Activated CD8-positive, alpha-beta T cell treated with anti-CD3 and anti-CD28 coated beads, Interleukin-2, amount 10 ng/mL, durations not matched to agents 7 days and 5 days (primary cell): ENCODE measurements around the gene MYDGF. TPM values are rescaled to one million over a fixed set of nuclear protein-coding genes. Genes with fewer than 3 reads are reported as not detected.

Experiments used
- ATAC-seq: fragments of 150-1000 bp; cut with Tn5 transposase; one replicate; pipeline ENCODE4 v1.10.0; 2021; ENCODE audit warnings: moderate library complexity
- CTCF ChIA-PET: fragments of 350-600 bp; sonication (Branson Sonifier 250); formaldehyde crosslinking; loops from one replicate; lab custom pipeline; 2021; ENCODE audit warnings: antibody characterized with exemption; lab: Charles Lee
- POLR2A ChIA-PET: fragments of 350-600 bp; sonication (Branson Sonifier 250); formaldehyde crosslinking; loops from one replicate; lab custom pipeline; 2021; ENCODE audit warnings: antibody characterized with exemption; lab: Charles Lee
- DNase-seq: peaks from one replicate; pipeline ENCODE4 v3.0.0-alpha.2; 2020
- H3K27ac Mint-ChIP-seq: one replicate; pipeline ENCODE4 v1.8.0; 2021; ENCODE audit warnings: mild to moderate bottlenecking, mixed read lengths
- H3K27me3 Mint-ChIP-seq: one replicate; pipeline ENCODE4 v1.8.0; 2021; ENCODE audit warnings: low read depth, mixed read lengths
- H3K36me3 Mint-ChIP-seq: one replicate; pipeline ENCODE4 v1.8.0; 2021; ENCODE audit warnings: low read depth, mixed read lengths
- H3K4me1 Mint-ChIP-seq: one replicate; pipeline ENCODE4 v1.8.0; 2021; ENCODE audit warnings: low read depth, mixed read lengths
- H3K4me3 Mint-ChIP-seq: one replicate; pipeline ENCODE4 v1.8.0; 2021; ENCODE audit warnings: mild to moderate bottlenecking, mixed read lengths
- H3K9me3 Mint-ChIP-seq: one replicate; pipeline ENCODE4 v1.8.0; 2022; ENCODE audit warnings: mixed read lengths; ENCODE audit not compliant: insufficient read depth
- total RNA-seq, 2 experiments: library from RNA; stranded (reverse); gene quantifications; one replicate each; pipeline ENCODE4 v1.2.3, GENCODE V29; 2021

Gene MYDGF
- total RNA-seq, 2 experiments from 2014 or later, result 49.6 to 54.9 TPM

DNA sequence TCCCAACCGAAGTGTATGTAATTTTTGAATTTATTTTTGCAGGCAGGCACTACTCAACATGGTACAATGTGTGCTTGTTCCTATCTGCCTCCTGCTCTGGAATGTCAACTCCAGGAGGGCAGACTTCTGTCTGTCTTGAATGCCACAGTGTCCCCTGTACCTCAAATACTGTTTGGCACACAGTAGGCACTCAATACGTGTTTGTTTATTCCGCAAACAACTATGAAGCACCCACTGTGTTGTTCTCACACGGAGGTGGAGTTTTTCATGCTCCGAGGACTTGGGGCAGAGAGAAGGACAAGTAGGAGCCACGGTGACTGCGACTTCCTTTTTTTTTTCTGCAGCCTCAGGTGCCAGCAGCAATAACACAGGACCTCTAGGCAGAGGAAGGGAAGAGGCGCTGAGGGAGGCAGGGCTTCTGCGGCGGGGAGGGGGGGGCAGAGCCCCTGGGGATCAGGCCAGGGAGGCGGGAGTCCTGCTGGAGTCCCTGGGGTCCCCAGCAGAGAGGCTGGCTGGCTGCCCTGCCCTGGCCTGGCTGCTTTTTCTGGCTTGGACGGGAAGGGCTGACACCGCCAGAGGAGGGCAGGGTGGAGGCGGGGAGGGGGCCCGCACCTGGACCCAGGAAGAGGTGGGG is 60.1 kb downstream of the MYDGF start:
- ATAC-seq (no peak), DNase-seq (no peak)
- Mint-ChIP-seq H3K27me3 (peaks cover 19% of the 10 kb centered on the region), H3K9me3 (no peaks in the 10 kb centered on the region), H3K4me3 (no peak overlapping the region), H3K36me3 (no peaks in the 10 kb centered on the region), H3K4me1 (no peaks in the 10 kb centered on the region), H3K27ac (no peak overlapping the region)
- CTCF ChIA-PET, result no interaction called here
- POLR2A ChIA-PET, result no interaction called here

Other genes with a start within 250 kb of the MYDGF start
- gene UBXN6, start 212.5 kb downstream of the MYDGF start, total RNA-seq, result 10 to 100 TPM; 34.1 to 36.6 TPM
- 10 to 100 TPM; 53.9 to 57.6 TPM for gene HDGFL2, start 198.0 kb downstream of the MYDGF start, total RNA-seq
- not detected for gene PLIN4, start 151.9 kb downstream of the MYDGF start, total RNA-seq
- gene PLIN5, start 135.1 kb downstream of the MYDGF start, total RNA-seq, result not detected
- gene LRG1, start 130.3 kb downstream of the MYDGF start, total RNA-seq, result not detected
- gene SEMA6B, start 110.7 kb downstream of the MYDGF start, total RNA-seq, result not detected
- gene TNFAIP8L1, start 30.8 kb downstream of the MYDGF start, total RNA-seq, result 10 to 100 TPM; 19.4 to 20.2 TPM
- gene DPP9, start 53.5 kb upstream of the MYDGF start, total RNA-seq, result 100 to 1,000 TPM in 1 of 2 experiments, 10 to 100 TPM in 1; 99.2 to 103 TPM
- gene FEM1A, start 121.4 kb upstream of the MYDGF start, total RNA-seq, result 10 to 100 TPM; 12.3 to 12.7 TPM
- 10 to 100 TPM; 14.0 to 15.2 TPM for gene TICAM1, start 161.4 kb upstream of the MYDGF start, total RNA-seq
- 10 to 100 TPM; 27.5 to 32.8 TPM for gene PLIN3, start 197.3 kb upstream of the MYDGF start, total RNA-seq
- under 1 TPM; 0.55 to 0.81 TPM for gene ARRDC5, start 232.6 kb upstream of the MYDGF start, total RNA-seq
- gene UHRF1, start 239.2 kb upstream of the MYDGF start, total RNA-seq, result 100 to 1,000 TPM; 173 to 180 TPM